Stimulated activated CD8-positive, alpha-beta memory T cell treated with anti-CD3 and anti-CD28 coated beads, Interleukin-7, amount 100 ng/mL, for 4 hours (primary cell): ENCODE results near the gene SPATA20.
A peak's percentile ranks its signal among the peaks of the same experiment; 100 is the strongest.

Experiments
- DNase-seq, 2 donors: peaks; one replicate each; pipeline ENCODE4 v3.0.0-alpha.2; 2020; ENCODE audit warnings: low read depth in 2 of 2

Gene SPATA20

DNA sequence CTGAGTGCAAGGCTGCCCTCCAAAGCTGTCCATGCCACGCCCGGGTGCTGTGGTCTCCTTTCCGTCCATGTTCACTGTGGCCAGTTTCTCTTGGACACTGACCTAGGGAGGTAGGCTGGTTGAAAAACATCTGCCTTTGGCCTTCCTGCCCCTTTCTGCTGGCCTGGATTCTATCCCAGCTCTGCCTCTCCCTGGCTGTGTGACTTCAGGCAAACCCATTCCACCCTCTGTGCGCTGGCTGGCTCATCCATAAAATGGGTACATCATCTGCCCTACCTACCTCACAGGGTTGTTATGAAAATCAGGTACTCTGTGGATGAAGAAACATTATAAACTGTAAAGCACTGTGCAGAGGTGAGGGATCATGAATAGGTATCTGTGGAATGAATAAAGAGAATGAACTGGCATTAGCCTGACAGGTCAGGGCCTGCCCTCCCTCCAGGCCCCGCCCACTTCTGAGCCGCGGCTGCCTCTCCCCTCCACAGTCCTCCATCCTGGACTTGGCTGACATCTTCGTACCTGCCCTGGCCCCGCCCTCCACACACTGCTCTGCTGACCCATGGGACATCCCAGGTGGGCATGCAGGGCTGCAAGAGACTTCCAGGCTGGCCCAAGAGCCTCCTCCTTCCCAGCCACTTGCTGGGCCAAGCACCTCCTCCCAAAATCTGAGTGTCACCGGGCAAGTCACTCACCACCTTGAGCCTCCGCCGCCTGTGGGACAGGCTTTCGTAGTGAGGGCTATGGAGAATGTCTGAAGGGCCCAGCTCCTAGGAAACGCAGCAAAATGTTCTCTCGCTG, 7.0 kb upstream of the SPATA20 start:
- DNase-seq = no peak

DNA sequence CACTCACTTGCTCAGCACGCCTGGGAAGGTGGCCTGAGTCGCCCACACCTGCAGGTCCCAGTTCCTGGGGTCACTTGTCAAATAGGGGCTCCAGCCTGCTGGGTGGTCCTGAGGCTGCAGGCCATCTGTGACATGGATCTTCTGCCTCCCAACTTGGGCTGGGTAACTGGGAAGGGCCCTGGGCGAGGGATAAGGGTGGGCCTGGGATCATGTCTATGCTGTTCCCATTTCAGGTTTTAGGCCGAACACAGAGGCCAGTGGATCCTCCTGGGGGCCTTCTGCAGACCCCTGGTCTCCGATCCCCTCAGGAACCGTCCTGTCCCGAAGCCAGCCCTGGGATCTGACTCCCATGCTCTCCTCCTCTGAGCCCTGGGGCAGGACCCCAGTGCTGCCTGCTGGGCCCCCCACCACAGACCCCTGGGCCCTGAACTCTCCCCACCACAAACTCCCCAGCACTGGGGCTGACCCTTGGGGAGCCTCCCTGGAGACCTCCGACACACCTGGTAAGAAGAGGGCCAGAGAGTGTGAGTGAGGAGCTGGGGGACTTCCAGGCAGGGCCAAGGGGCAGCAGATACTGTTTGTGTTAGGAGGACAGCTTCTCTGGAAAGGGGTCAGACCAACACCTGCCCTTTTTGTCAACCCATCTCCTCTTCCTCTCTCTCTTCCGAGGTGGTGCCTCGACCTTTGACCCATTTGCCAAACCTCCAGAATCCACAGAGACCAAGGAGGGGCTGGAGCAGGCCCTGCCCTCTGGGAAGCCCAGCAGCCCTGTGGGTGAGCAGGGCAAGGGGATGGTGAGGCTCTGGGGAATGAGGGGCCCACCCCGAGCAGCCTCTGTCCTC, 6.2 kb upstream of the SPATA20 start:
- no peak for DNase-seq

DNA sequence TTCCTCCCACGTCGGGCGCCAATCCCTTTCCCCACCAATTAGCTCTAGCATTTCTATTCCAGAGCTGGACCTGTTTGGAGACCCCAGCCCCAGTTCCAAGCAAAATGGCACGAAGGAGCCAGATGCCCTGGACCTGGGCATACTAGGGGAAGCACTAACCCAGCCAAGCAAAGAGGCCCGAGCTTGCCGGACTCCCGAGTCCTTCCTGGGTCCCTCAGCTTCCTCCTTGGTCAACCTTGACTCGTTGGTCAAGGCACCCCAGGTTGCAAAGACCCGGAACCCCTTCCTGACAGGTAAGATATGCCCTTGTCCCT, 5.6 kb upstream of the SPATA20 start:
- DNase-seq = no peak

DNA sequence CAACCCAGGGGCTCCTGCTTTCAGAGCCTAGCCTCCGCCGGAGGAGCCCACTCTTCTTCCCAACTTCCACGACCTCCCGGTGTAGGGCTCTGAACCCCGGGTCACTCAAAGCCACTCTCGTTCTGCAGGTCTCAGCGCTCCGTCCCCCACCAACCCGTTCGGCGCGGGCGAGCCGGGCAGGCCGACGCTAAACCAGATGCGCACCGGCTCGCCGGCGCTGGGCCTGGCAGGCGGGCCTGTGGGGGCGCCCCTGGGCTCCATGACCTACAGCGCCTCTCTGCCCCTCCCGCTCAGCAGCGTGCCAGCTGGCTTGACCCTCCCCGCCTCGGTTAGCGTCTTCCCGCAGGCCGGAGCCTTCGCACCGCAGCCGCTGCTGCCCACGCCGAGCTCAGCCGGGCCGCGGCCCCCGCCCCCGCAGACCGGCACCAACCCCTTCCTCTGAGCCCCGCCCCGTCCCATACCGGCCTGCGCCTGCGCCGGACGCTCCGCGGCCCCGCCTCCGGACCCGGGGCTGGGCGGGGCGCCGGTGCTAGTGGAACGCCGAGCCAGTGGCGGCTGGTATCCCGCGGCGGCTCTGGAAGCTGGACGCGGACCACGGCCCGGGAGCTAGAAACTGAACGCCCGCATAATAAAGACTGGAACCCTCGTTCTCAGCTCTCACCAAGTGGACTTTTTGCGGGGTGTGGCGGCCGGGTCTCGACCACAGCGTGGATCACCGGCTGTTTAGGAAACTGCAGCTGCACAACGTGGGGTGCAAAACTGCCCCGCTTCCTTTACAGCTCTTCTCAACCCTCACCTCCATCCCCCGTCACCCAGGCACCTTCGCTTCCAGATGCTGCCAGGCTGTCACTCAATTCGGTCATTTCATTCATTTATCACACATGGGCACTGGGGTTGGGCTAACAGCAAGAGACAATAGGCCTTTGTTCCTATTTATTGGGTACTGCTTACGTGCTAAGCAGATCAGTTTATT, 5.0 kb upstream of the SPATA20 start:
- DNase-seq = peak; percentile 59 to 78

DNA sequence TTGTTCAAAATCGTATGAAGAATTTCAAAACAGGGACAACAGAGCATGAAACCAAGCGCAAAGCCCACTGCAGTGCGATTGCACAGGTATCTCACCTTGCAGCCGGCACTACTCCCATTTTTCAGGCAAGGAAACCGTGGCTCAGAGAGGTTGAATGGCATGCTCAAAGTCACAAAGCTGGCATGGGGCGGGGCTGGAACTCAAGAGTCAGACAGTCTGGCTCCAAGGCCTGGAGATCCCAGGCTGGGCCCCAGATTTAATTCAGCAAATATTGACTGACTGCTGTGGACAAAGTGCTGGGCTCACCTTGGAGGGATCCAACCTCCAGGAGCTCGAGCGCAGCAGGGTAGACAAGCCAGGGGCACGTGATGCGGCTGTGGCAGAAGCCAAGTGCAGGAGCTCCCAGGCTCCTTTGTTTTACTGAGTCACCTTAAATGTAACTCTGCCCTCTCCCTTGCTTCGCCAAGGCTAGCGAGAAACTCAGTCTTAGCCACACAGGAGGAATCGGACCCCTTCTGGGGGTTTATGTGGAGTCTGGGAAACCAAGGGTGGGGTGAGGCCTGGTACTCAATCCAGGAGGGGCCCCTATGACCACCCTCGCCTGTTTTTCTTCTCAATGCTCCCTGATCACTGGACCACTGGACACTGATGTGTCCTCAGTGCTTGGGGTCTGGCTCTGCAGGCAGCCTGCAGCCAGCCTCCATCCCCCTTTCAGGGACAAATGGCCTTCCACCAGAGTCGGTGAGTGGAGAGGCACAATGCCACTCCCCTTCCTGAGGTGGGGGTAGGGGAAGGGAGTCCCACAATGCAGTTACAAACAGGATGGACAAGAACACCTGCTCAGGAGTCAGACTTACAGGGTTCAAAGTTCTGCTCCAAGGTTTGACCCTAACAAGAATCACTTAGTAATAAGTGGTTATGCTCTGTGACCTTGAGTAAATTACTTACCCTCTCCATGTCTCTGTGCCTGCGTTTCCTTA, 3.9 kb upstream of the SPATA20 start:
- no peak for DNase-seq

DNA sequence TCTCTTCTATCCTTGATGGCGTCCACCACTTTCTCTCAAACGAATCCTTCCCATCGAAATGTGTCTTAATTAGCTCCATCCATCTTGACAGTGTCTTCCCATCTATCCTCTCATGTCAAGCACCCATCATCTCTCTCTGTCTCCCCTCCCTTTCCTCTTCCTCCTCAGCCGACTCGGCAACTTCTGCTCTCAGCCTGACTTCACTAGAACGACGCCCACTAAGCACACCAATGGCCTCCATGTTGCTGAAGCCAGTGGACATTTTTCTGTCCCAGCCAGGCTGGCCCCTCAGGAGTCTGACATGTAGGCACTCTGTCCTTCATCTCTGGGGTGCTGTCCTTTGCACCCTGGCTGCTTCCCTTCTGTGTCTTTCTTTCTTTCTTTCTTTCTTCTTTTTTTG, 2.5 kb upstream of the SPATA20 start:
- DNase-seq = no peak

DNA sequence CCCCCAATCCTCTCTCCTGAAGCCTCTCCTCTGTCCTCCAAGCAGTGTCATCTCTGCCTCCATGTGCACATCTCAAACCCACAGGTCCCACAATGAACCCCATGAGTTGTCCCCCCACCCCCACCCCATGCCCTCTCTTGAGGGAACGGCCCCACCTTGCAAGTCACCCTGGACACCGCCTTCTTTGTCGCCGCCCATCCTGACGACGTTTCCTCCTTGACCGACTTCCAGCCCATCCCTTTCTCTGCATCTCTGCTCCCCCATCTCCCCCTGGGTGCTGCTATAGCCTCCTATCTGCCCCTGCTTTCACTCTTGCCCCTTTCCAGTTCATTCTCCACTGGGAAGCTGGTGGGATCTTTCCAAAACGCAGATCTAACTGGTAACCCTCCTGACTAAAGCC, 1.7 kb upstream of the SPATA20 start:
- no peak for DNase-seq

DNA sequence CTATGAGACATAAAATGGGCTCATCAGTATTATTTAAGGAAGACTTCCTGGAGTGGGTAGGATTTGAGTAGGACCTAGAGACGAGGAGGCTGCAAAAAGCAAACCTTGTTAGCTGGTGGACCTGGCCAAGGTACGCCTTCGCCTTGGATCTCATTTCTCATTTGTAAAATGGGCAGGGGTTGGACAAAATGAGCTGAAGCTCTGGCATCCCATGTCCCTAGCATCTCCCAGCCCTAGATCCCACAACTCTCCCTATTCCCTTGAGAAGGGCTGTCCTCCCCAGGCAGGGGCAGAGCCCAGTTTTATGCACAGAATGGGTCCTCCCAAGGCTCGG, 306 bp upstream of the SPATA20 start:
- no peak for DNase-seq

DNA sequence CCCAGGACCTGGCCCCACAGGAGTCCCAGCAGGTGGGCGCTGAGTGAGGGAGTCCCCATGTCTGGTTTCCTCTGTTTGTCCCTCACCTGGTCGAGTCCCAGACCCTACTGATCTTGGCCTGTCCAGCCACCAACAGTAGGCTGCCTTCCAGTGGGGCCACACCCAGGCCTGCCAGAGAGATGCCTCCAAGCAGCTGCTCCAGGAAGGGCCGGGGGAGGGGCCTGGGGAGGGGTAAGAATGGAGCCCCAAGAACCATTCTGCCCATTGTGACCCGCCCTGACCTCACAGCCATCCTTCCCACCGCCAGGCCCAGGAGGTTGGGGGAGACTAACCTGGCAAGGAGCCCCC, 736 bp downstream of the SPATA20 start:
- no peak for DNase-seq

DNA sequence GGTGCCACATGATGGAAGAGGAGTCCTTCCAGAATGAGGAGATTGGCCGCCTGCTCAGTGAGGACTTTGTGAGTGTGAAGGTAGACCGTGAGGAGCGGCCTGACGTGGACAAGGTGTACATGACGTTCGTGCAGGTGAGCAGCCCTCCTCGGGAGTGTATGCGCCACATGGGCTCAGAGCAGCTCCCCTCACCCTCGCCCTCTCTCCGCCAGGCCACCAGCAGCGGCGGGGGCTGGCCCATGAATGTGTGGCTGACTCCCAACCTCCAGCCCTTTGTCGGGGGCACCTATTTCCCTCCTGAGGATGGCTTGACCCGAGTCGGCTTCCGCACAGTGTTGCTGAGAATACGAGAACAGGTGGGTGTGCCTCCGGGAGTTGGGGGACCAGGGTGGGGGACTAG, 1.9 kb downstream of the SPATA20 start:
- no peak for DNase-seq

DNA sequence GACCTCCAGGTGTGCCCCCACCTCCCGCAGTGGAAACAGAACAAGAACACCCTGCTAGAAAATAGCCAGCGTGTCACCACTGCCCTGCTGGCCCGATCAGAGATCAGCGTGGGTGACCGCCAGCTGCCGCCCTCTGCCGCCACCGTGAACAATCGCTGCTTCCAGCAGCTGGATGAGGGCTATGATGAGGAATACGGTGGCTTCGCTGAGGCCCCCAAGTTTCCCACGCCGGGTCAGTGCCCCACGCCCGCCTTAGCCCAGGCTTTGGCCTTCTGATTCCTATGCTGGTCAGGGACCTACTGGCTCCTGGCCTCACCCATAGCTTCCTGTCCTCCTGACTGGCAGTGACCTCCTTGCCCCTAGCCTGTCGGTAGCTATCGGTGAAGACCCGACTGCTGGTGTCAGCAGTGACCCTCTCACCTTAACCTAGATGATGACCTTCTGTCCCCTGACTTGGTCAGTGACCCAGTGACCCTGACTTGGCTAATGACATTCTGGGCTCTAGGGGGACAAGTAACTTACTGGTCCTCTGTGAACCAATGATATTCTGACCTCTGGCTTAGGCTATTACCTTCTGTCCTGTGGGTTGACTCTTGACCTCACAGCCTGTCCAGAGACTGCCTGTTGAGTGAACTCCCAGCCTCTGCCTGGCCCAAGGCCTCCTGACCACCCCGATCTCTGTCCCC, 2.4 kb downstream of the SPATA20 start:
- DNase-seq = no peak

DNA sequence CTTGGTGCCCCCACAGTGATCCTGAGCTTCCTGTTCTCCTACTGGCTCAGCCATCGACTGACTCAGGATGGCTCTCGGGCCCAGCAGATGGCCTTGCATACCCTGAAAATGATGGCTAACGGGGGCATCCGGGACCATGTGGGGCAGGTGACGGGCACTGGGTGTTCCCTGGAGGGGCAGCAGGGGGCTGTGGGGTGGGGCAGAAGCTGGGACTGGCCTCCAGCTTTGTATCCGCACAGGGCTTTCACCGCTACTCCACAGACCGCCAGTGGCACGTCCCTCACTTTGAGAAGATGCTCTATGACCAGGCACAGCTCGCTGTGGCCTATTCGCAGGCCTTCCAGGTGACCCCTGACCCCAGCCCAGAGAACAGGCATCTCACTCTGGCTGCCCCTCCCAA, 3.0 kb downstream of the SPATA20 start:
- no peak for DNase-seq

DNA sequence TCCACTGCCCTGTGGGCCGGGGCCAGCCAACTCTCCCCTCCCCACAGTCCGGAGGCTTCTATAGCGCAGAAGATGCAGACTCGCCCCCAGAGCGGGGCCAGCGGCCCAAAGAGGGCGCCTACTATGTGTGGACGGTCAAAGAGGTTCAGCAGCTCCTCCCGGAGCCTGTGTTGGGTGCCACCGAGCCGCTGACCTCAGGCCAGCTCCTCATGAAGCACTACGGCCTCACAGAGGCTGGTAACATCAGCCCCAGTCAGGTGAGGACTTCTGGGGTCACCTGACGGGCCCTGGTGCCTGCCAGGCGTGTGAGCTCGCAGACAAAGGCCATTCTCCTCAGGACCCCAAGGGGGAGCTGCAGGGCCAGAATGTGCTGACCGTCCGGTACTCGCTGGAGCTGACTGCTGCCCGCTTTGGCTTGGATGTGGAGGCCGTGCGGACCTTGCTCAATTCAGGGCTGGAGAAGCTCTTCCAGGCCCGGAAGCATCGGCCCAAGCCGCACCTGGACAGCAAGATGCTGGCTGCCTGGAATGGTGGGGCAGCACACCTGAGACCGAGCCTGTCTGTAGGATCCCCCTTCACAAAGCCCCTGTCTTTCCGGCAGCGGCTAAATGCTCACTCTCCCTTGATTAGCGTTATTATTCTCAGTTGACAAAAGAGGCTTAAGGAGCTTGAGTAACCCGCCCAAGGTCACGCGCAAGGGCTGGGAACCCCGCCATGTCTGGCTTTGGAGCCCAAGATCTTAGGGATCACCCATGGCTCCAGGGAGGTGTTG, 3.9 kb downstream of the SPATA20 start:
- DNase-seq = no peak

DNA sequence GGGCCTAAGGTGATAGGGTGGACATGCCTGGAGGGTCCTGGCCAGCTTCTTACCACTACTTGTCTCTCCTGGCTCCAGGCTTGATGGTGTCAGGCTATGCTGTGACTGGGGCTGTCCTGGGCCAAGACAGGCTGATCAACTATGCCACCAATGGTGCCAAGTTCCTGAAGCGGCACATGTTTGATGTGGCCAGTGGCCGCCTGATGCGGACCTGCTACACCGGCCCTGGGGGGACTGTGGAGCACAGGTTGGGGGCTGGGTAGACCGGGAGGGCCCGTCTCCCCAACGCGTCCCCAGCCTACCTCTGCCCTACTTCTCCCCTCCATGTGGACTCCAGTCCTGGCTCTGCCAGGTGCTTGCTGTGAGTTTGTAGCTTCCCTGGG, 4.5 kb downstream of the SPATA20 start:
- no peak for DNase-seq

DNA sequence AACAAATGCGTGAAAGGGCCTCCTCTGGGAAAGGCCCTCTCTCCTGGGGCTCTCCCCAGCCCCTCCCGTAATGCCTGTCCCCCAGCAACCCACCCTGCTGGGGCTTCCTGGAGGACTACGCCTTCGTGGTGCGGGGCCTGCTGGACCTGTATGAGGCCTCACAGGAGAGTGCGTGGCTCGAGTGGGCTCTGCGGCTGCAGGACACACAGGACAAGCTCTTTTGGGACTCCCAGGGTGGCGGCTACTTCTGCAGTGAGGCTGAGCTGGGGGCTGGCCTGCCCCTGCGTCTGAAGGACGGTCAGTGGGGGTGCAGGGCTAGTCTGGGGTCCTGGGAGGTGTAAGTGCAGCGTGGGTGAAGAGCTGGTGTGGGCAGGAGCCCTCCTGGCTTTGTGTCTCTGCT, 4.9 kb downstream of the SPATA20 start:
- DNase-seq = no peak

DNA sequence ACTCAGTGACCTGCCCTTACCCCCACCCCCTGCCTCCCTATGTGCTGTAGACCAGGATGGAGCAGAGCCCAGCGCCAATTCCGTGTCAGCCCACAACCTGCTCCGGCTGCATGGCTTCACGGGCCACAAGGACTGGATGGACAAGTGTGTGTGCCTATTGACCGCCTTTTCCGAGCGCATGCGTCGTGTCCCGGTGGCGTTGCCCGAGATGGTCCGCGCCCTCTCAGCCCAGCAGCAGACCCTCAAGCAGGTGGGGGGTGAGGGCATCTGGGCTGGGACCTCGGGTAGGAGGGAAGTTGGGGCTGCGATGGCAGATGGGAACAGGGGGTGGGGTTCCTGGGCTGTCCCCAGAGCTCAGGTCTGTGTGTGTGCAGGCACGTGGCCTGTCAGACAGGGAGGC, 7.2 kb downstream of the SPATA20 start:
- DNase-seq = no peak

DNA sequence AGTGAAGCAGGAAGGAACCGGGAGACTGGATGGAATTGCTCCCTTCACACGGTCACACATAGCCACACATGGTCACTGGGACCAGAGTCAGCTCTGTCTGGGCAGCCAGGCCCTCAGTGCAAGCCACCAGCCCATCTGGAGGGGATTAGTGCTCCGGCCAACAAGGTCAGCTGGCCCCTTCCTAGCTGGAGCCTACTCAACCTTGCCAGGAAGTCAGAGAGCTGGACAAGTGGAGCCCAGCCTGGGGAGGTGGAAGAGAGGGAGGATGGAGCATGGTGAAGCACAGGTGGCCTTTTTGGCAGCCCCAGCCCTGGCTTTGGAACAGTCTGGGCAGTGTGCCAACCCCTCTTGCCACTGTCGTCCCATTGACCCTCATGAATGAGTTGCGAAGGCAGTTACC, 9.8 kb downstream of the SPATA20 start:
- no peak for DNase-seq

DNA sequence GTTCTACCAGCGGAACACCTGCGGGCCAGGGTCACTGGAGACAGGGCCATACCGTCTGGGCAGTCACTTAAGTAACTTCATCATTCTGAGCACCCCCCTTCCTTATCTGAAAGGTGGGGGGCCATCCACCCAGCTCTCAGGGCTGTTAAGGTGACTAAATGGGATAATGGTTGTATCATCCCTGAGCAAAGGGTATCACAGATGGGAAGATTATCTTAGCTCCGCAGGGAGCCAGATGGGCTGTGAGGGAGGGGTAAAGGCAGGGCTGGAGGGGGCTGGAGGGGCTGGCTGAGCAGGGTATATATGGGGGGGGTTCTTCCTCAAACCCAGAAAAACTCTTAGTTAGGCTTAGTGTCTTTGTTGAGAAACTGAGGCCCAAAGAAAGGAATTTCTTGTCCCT, 10.7 kb downstream of the SPATA20 start:
- no peak for DNase-seq

DNA sequence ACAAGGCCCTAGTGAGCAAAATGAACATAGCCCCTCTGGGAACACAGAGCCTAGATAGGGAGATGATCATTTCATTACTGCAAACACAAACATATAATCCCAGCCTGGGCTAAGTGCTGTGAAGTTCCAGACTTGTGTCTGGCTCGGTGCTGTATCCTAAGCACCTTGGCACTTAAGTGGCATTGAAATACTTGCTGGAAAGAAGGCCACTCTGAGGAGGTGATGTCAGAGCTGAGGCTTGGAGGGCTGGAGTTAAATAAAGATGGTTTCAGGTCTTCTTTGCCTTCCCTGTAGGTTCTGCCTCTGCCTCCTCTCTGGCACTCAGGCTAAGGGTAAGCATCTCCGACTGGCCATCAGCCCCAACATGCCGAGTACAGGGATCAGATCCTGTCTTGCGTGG, 11.1 kb downstream of the SPATA20 start:
- no peak for DNase-seq

DNA sequence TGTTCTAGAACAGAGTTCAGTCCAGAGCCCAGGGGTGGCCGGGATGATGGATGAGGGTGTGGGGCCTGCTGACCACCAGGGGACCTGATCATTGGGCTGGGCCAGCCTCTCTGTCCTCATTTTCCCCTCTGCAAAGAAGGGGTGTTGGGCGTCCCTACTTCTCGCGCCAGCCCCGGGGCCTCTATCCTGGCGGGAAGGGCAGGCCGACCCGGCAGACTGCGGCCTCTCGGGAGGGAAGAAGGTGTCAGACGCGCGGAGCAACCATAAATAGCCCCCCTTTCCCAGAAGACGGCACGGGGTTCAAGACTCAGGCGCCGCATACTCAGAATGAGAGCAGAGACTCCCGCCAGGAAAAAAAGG, 11.6 kb downstream of the SPATA20 start:
- no peak for DNase-seq
